H1 (cell line): ENCODE results near the gene DLGAP5. TPM values are rescaled to one million over a fixed set of nuclear protein-coding genes. Genes with fewer than 3 reads are reported as not detected.
A peak's percentile ranks its signal among the peaks of the same experiment; 100 is the strongest.

Experiments used
- CTCF ChIA-PET: fragments of 300-600 bp; sonication (Branson Sonifier 250); formaldehyde crosslinking; loops from one replicate; lab custom pipeline; 2021; ENCODE audit not compliant: partially characterized antibody; lab: Charles Lee
- POLR2A ChIA-PET: fragments of 300-600 bp; sonication (Branson Sonifier 250); formaldehyde crosslinking; loops from one replicate; lab custom pipeline; 2021; ENCODE audit warnings: inconsistent platforms; ENCODE audit not compliant: partially characterized antibody; lab: Charles Lee
- DNase-seq, 2 experiments: peaks; one replicate each; pipeline versions ENCODE4 v3.0.0 to v3.0.0-alpha.2; 2010 to 2022; ENCODE audit warnings: low spot score in 2 of 2, low read depth in 1 of 2, mixed read lengths in 1 of 2
- FAIRE-seq: peaks from 2 replicates; lab custom pipeline; 2011; peaks lifted over from hg19 to GRCh38; lab: Jason Lieb, UNC
- H2AFZ ChIP-seq: 2 replicates; pipeline ENCODE4 v1.8.1; 2012; ENCODE audit warnings: low read length, inconsistent platforms
- H2AK5ac ChIP-seq: 2 replicates; pipeline ENCODE4 v1.6.1; 2013; ENCODE audit warnings: low read depth, low read length
- H2BK120ac ChIP-seq: replicated peaks from 2 replicates; pipeline ENCODE3; 2013; ENCODE audit warnings: low read depth, low read length, inconsistent platforms
- H2BK12ac ChIP-seq: 2 replicates; pipeline ENCODE4 v1.6.1; 2013; ENCODE audit warnings: low read depth, low read length
- H2BK15ac ChIP-seq: 2 replicates; pipeline ENCODE4 v1.6.1; 2013; ENCODE audit warnings: low read length
- H2BK20ac ChIP-seq: 2 replicates; pipeline ENCODE4 v1.6.1; 2013; ENCODE audit warnings: low read length
- H2BK5ac ChIP-seq: 2 replicates; pipeline ENCODE4 v1.6.1; 2013; ENCODE audit warnings: low read depth, low read length
- H3K14ac ChIP-seq: 2 replicates; pipeline ENCODE4 v1.6.1; 2013; ENCODE audit warnings: inconsistent platforms; ENCODE audit not compliant: insufficient read length
- H3K18ac ChIP-seq: 2 replicates; pipeline ENCODE4 v1.6.1; 2013; ENCODE audit warnings: low read length; ENCODE audit errors: extremely low read depth
- H3K23ac ChIP-seq: 2 replicates; pipeline ENCODE4 v1.6.1; 2013; ENCODE audit warnings: inconsistent platforms; ENCODE audit not compliant: insufficient read length
- H3K23me2 ChIP-seq: 2 replicates; pipeline ENCODE4 v1.6.1; 2013; ENCODE audit warnings: low read depth, low read length
- H3K27ac ChIP-seq: 2 replicates; pipeline ENCODE4 v1.6.1; 2011; ENCODE audit warnings: low read depth, low read length, inconsistent platforms
- H3K27me3 ChIP-seq, 4 experiments: replicated peaks in 1 of 4; 1 replicate in 1 of 4; 2 replicates in 3 of 4; pipeline versions ENCODE4 v1.6.1 to v1.8.1; 2011 to 2013; ENCODE audit warnings: low read length in 3 of 4, mild to moderate bottlenecking in 3 of 4, inconsistent platforms in 2 of 4, mixed read lengths in 2 of 4, moderate library complexity in 1 of 4; ENCODE audit not compliant: control insufficient read depth in 3 of 4, insufficient read depth in 3 of 4; ENCODE audit errors: extremely low read depth in 1 of 4
- H3K36me3 ChIP-seq, 4 experiments: 2 replicates each; pipeline versions ENCODE4 v1.6.1 to v1.8.1; 2011 to 2013; ENCODE audit warnings: mild to moderate bottlenecking in 4 of 4, low read length in 3 of 4, moderate library complexity in 2 of 4, control low read depth in 1 of 4, inconsistent platforms in 1 of 4; ENCODE audit not compliant: insufficient read depth in 4 of 4, control insufficient read depth in 2 of 4
- H3K4ac ChIP-seq: replicated peaks from 2 replicates; pipeline ENCODE3; 2013; ENCODE audit warnings: low read length, low read depth, mixed read lengths, inconsistent platforms; ENCODE audit not compliant: insufficient read length
- H3K4me1 ChIP-seq, 4 experiments: replicated peaks in 1 of 4; 1 replicate in 1 of 4; 2 replicates in 3 of 4; pipeline versions ENCODE4 v1.6.1 to v1.8.1; 2011 to 2013; ENCODE audit warnings: low read length in 3 of 4, inconsistent platforms in 2 of 4, mixed read lengths in 1 of 4; ENCODE audit not compliant: insufficient read depth in 4 of 4, control insufficient read depth in 3 of 4
- H3K4me2 ChIP-seq, 2 experiments: 2 replicates each; pipeline versions ENCODE4 v1.6.1 to v1.8.1; 2011 to 2013; ENCODE audit warnings: low read depth in 2 of 2, low read length in 2 of 2, control low read depth in 1 of 2, inconsistent platforms in 1 of 2, mild to moderate bottlenecking in 1 of 2; ENCODE audit not compliant: insufficient read depth in 1 of 2
- H3K4me3 ChIP-seq, 4 experiments: fragments of 200-600, 300-600 bp in 1 of 4; sonication (generic), shearing (Covaris generic), sonication (Bioruptor Twin) in 1 of 4; 2 replicates each; pipeline versions ENCODE4 v1.5.1 to v1.8.1; 2011 to 2016; ENCODE audit warnings: low read length in 4 of 4, low read depth in 3 of 4, control low read depth in 2 of 4, inconsistent platforms in 2 of 4, mild to moderate bottlenecking in 2 of 4, mixed read lengths in 1 of 4, moderate library complexity in 1 of 4; ENCODE audit not compliant: insufficient read depth in 2 of 4; ENCODE audit errors: extremely low read depth in 1 of 4
- H3K56ac ChIP-seq: replicated peaks from 2 replicates; pipeline ENCODE3; 2013; ENCODE audit warnings: low read depth, mild to moderate bottlenecking, mixed read lengths, low read length, inconsistent platforms; ENCODE audit not compliant: insufficient read length
- H3K79me1 ChIP-seq: 2 replicates; pipeline ENCODE4 v1.6.1; 2013; ENCODE audit warnings: low read depth, low read length, control low read depth
- H3K79me2 ChIP-seq, 2 experiments: 2 replicates each; pipeline versions ENCODE4 v1.6.1 to v1.8.1; 2012 to 2013; ENCODE audit warnings: low read length in 2 of 2, mild to moderate bottlenecking in 2 of 2, inconsistent platforms in 1 of 2; ENCODE audit not compliant: insufficient read depth in 2 of 2, control insufficient read depth in 1 of 2
- H3K9ac ChIP-seq, 4 experiments: replicated peaks in 1 of 4; 1 replicate in 1 of 4; 2 replicates in 3 of 4; pipeline versions ENCODE4 v1.6.1 to v1.8.1; 2011 to 2013; ENCODE audit warnings: low read depth in 3 of 4, low read length in 3 of 4, control low read depth in 2 of 4, mild to moderate bottlenecking in 2 of 4, moderate library complexity in 2 of 4, inconsistent platforms in 1 of 4; ENCODE audit errors: extremely low read depth in 1 of 4
- H3K9me3 ChIP-seq, 2 experiments: 2 replicates each; pipeline versions ENCODE4 v1.6.1 to v1.8.1; 2012 to 2013; ENCODE audit warnings: mild to moderate bottlenecking in 2 of 2, moderate library complexity in 2 of 2, control low read depth in 1 of 2, inconsistent platforms in 1 of 2, low read depth in 1 of 2, low read length in 1 of 2, mixed read lengths in 1 of 2; ENCODE audit not compliant: insufficient read depth in 2 of 2
- H4K20me1 ChIP-seq, 2 experiments: replicated peaks in 1 of 2; 2 replicates each; pipeline versions ENCODE3 to v1.8.1; 2011 to 2013; ENCODE audit warnings: inconsistent platforms in 2 of 2, low read length in 2 of 2, mild to moderate bottlenecking in 1 of 2; ENCODE audit not compliant: insufficient read depth in 2 of 2, control insufficient read depth in 1 of 2
- H4K5ac ChIP-seq: 2 replicates; pipeline ENCODE4 v1.6.1; 2013; ENCODE audit warnings: low read length, low read depth, mixed read lengths, inconsistent platforms; ENCODE audit not compliant: insufficient read length
- H4K8ac ChIP-seq: 2 replicates; pipeline ENCODE4 v1.8.0; 2013; ENCODE audit warnings: mild to moderate bottlenecking, moderate library complexity, low read length, inconsistent platforms; ENCODE audit not compliant: insufficient read depth; ENCODE audit errors: extremely low read depth
- H4K91ac ChIP-seq: replicated peaks from 2 replicates; pipeline ENCODE3; 2013; ENCODE audit warnings: low read length, mixed read lengths, inconsistent platforms; ENCODE audit not compliant: insufficient read length
- EZH2 ChIP-seq: fragments of 200-600 bp; sonication (generic); IDR thresholded peaks from 2 replicates; pipeline ENCODE4 v1.7.1; 2012; ENCODE audit warnings: low read depth, mild to moderate bottlenecking, moderate library complexity, low read length, inconsistent platforms; ENCODE audit not compliant: severe bottlenecking
- SP2 ChIP-seq: IDR thresholded peaks from 2 replicates; pipeline ENCODE4 v1.6.1; 2012; ENCODE audit warnings: mild to moderate bottlenecking, low read length, inconsistent platforms
- WGBS, 2 experiments: shearing (Covaris generic) in 1 of 2; methylation state at CpG; one replicate each; pipeline versions ENCODE4 v1.1.6 to v1.1.7; 2013 to 2015; ENCODE audit warnings: low lambda C conversion rate in 2 of 2, mixed read lengths in 2 of 2, inconsistent platforms in 1 of 2, low coverage in 1 of 2, missing lambda C conversion rate in 1 of 2; ENCODE audit not compliant: insufficient replicate concordance in 2 of 2, insufficient coverage in 1 of 2, insufficient read length in 1 of 2; ENCODE audit errors: extremely low coverage in 1 of 2, missing lambda C conversion rate in 1 of 2; 5-methylcytosine and 5-hydroxymethylcytosine counted together
- polyA plus RNA-seq, 7 experiments: library from polyadenylated mRNA; depleted of rRNA in 3 of 7; stranded (reverse) in 5 of 7; unstranded in 2 of 7; fragments of >200 nt in 5 of 7; fragments of 200-250 nt in 2 of 7; gene quantifications; 1 replicate in 5 of 7; 2 replicates in 1 of 7; 4 replicates in 1 of 7; pipeline versions ENCODE4 v1.2.1 to v1.2.3, GENCODE V29; 2011 to 2013; ENCODE audit warnings: missing spikeins in 2 of 7, mixed read lengths in 2 of 7
- total RNA-seq: library from RNA; stranded (reverse); fragmentation: NEBNext Ultra II Directional; extraction: Animal tissue kit (Norgen Biotek cat#: 25700); gene quantifications from 2 replicates; pipeline ENCODE4 v1.2.1, GENCODE V29; 2021
- TF ChIP-seq, protein P1 (sequence below): IDR thresholded peaks from 2 replicates; pipeline ENCODE4 v1.6.1; 2012; ENCODE audit warnings: inconsistent platforms
- TF ChIP-seq, protein P2 (sequence below): IDR thresholded peaks from 2 replicates; pipeline ENCODE4 v1.6.1; 2012; ENCODE audit warnings: inconsistent platforms

Gene DLGAP5
- total and polyA plus RNA-seq, 2 of the 8 experiments (the other 6 are each of a cell fraction or from before 2014, with no cell fraction given) = 16.9 to 155 TPM

DNA sequence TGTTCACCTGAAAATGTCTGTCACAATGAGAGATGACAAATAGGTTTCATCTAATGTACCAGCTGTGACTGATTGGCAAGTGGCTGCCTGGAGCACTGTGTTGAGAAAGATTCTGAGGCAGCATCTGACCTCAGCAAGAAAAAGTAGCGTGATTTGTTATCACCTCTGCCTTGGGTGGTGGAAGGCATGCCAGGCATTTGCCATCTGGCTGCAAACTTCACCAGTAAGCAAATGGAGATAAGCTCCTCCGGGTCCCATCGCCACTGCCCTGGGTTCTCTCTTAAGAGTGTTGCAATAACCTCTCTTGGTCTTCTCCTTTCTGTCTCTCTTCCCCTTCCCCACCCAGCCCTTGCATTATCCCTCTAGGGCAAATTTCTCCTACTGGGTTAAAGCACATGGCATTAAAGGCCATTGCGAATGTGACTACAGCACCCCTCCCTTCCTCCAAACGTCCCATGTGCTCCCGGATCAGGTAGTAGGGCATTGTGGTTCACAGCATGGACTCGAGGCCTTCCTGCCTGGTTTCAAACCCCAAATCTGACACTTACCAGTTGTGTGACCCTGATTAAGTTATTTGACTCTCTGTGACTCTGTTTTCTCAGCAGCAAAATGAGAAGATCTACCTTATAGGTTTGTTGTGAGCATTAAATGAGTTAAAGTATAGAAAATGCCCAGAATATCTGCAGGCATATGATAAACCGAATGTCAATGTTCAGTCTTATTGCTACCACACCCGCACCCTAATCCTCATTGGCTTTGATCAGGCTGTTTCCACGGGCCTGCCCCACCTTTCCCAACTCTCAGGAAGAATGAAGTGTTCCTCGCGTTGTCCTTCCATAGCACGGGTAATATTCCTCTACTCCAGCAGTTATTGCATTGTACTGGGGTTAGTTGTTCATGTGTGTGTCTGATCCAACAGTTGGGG, 70.6 kb downstream of the DLGAP5 start:
- H3K56ac ChIP-seq = no peak overlapping the region
- no peaks in the 10 kb centered on the region; the same call in 1 of the 2 replicates for H3K23me2 ChIP-seq
- no peak overlapping the region for H2BK12ac ChIP-seq
- peak overlapping the region; percentile 13; the same call in 1 of the 2 replicates for H2AFZ ChIP-seq
- ChIA-PET POLR2A (no interaction called here), CTCF (no interaction called here)
- no peak overlapping the region for H4K5ac ChIP-seq
- no peak overlapping the region for H3K4me3 ChIP-seq
- H3K4me2 ChIP-seq = no peak overlapping the region
- no peak overlapping the region for H3K9ac ChIP-seq
- H3K36me3 ChIP-seq = no peaks in the 10 kb centered on the region
- H2AK5ac ChIP-seq = no peak overlapping the region
- H3K27me3 ChIP-seq = no peaks in the 10 kb centered on the region; a peak in 2 of 7 replicates
- FAIRE-seq = no peak
- H2BK5ac ChIP-seq = no peak overlapping the region
- H3K4ac ChIP-seq = no peak overlapping the region
- H3K79me2 ChIP-seq = no peaks in the 10 kb centered on the region
- H3K23ac ChIP-seq = no peak overlapping the region
- no peaks in the 10 kb centered on the region for H3K79me1 ChIP-seq
- no peak for DNase-seq
- no peaks in the 10 kb centered on the region for H4K20me1 ChIP-seq
- no peak overlapping the region for H4K8ac ChIP-seq
- no peaks in the 10 kb centered on the region for H3K4me1 ChIP-seq
- 83% methylated on average over 13 of the region's 13 CpGs; no CpG with 5 or more reads in 1 of the 2 experiments for WGBS, 2 experiments
- H3K18ac ChIP-seq = no peak overlapping the region
- TF ChIP-seq, protein P1, sequence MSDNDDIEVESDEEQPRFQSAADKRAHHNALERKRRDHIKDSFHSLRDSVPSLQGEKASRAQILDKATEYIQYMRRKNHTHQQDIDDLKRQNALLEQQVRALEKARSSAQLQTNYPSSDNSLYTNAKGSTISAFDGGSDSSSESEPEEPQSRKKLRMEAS = peak; percentile 68
- no peak for TF ChIP-seq EZH2
- TF ChIP-seq, protein P2, sequence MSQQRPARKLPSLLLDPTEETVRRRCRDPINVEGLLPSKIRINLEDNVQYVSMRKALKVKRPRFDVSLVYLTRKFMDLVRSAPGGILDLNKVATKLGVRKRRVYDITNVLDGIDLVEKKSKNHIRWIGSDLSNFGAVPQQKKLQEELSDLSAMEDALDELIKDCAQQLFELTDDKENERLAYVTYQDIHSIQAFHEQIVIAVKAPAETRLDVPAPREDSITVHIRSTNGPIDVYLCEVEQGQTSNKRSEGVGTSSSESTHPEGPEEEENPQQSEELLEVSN = peak; percentile 37; the same call in 1 of the 2 replicates
- TF ChIP-seq SP2 = no peak
- no peak overlapping the region for H3K27ac ChIP-seq
- no peak overlapping the region for H2BK20ac ChIP-seq
- H3K9me3 ChIP-seq = no peaks in the 10 kb centered on the region
- no peak overlapping the region for H2BK15ac ChIP-seq
- H4K91ac ChIP-seq = no peak overlapping the region
- no peak overlapping the region for H3K14ac ChIP-seq
- no peak overlapping the region for H2BK120ac ChIP-seq
